ENCODE results near the gene KCNMB1. TPM values are rescaled to one million over a fixed set of nuclear protein-coding genes. Genes with fewer than 3 reads are reported as not detected.

The KCNMB1 gene
- total RNA-seq, 1 donor from 2014 or later, result not detected

GRCh38 chr5:170353961-170354360 lies 35.2 kb downstream of the KCNMB1 start:
- Mint-ChIP-seq H3K4me3 (no peak overlapping the region), H3K36me3 (no peaks in the 10 kb centered on the region), H3K27me3 (ENCODE audit: insufficient read depth, low read depth) (no peaks in the 10 kb centered on the region), H3K27ac (peak overlapping the region; percentile 9), H3K9me3 (peaks cover 2% of the 10 kb centered on the region), H3K4me1 (peaks cover 28% of the 10 kb centered on the region)
- no peak overlapping the region for H3K4me2 ChIP-seq
- H3K27ac ChIP-seq, result no peak overlapping the region
- H2AFZ ChIP-seq (replicated peaks), result no peak overlapping the region
- no peak overlapping the region for H3K4me3 ChIP-seq
- H3K27me3 ChIP-seq, result peaks cover 58% of the 10 kb centered on the region
- no peaks in the 10 kb centered on the region for H3K9me3 ChIP-seq (ENCODE audit: low read depth)
- no peaks in the 10 kb centered on the region for H4K20me1 ChIP-seq (ENCODE audit: low read depth)
- H3K79me2 ChIP-seq (ENCODE audit: low read depth), result no peaks in the 10 kb centered on the region
- no peak for DNase-seq (ENCODE audit: low spot score)
- TF ChIP-seq EZH2 (IDR thresholded peaks at IDR 0.05) (no peak), EZH2phosphoT487 (IDR thresholded peaks at IDR 0.05) (no peak)
- TF ChIP-seq, protein P1, sequence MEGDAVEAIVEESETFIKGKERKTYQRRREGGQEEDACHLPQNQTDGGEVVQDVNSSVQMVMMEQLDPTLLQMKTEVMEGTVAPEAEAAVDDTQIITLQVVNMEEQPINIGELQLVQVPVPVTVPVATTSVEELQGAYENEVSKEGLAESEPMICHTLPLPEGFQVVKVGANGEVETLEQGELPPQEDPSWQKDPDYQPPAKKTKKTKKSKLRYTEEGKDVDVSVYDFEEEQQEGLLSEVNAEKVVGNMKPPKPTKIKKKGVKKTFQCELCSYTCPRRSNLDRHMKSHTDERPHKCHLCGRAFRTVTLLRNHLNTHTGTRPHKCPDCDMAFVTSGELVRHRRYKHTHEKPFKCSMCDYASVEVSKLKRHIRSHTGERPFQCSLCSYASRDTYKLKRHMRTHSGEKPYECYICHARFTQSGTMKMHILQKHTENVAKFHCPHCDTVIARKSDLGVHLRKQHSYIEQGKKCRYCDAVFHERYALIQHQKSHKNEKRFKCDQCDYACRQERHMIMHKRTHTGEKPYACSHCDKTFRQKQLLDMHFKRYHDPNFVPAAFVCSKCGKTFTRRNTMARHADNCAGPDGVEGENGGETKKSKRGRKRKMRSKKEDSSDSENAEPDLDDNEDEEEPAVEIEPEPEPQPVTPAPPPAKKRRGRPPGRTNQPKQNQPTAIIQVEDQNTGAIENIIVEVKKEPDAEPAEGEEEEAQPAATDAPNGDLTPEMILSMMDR (IDR thresholded peaks at IDR 0.05), result no peak
- H3K9ac ChIP-seq, result no peak overlapping the region
- no peaks in the 10 kb centered on the region for H3K36me3 ChIP-seq
- H3F3A ChIP-seq (ENCODE audit: low read depth), result peaks cover 5% of the 10 kb centered on the region
- H3K4me1 ChIP-seq, result peaks cover 6% of the 10 kb centered on the region

DNA sequence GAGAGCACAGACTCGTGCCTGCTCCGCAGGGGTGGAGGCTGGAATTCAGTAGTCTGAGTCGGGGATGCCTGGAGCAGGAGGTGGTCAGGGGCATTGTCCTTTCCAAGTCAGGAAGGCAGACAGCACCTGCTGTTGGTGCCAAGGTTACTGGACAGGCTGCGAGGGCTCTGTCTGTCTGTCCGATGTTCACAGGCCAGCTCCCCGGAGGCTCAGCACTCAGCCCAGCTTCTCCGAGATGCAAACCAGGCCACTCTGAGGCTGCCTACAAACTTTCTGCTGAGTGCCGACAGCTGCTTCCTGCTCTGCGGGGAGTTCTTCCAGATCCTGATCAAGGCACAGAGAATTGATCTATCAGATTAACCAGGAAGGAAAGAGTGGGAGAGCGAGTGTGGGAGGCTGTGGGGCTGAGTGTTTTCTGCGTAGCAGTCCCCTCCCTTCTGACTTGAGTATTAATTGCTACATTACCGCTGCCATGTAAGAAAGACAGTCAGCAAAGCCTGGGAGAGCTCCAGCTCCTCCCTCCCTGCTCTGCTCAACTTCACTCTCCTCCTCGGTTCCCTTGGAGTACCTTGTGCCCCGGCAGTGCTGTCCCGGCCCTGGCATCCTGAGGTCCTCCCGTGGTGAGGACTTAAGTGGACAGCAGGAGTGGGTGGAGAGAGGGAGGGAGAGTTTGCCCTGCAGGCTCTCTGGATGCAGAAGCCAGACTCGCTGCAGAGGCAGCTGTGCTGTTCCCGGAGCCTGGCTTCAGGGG lies 36.0 kb downstream of the KCNMB1 start:
- H3K79me2 ChIP-seq (ENCODE audit: low read depth), result no peaks in the 10 kb centered on the region
- no peak overlapping the region for H3K4me3 Mint-ChIP-seq
- H3K4me1 ChIP-seq, result peaks cover 11% of the 10 kb centered on the region
- no peak overlapping the region for H3K27ac Mint-ChIP-seq
- TF ChIP-seq, protein P1 (IDR thresholded peaks at IDR 0.05), result no peak
- TF ChIP-seq EZH2 (IDR thresholded peaks at IDR 0.05) (no peak), EZH2phosphoT487 (IDR thresholded peaks at IDR 0.05) (no peak)
- DNase-seq (ENCODE audit: low spot score), result peak; percentile 48
- peaks cover 5% of the 10 kb centered on the region for H3F3A ChIP-seq (ENCODE audit: low read depth)
- no peak overlapping the region for H3K4me3 ChIP-seq
- peak overlapping the region; percentile 18 for H2AFZ ChIP-seq (replicated peaks)
- no peak overlapping the region for H3K9ac ChIP-seq
- H4K20me1 ChIP-seq (ENCODE audit: low read depth), result no peaks in the 10 kb centered on the region
- H3K27me3 ChIP-seq, result peaks cover 58% of the 10 kb centered on the region
- H3K4me1 Mint-ChIP-seq, result peaks cover 34% of the 10 kb centered on the region
- H3K4me2 ChIP-seq, result peak overlapping the region; percentile 64
- no peak overlapping the region for H3K27ac ChIP-seq
- H3K9me3 Mint-ChIP-seq, result peaks cover 2% of the 10 kb centered on the region
- no peaks in the 10 kb centered on the region for H3K36me3 ChIP-seq
- no peaks in the 10 kb centered on the region for H3K27me3 Mint-ChIP-seq (ENCODE audit: insufficient read depth, low read depth)
- H3K36me3 Mint-ChIP-seq, result no peaks in the 10 kb centered on the region
- no peaks in the 10 kb centered on the region for H3K9me3 ChIP-seq (ENCODE audit: low read depth)

GRCh38 chr5:170348137-170348633 lies 41.0 kb downstream of the KCNMB1 start:
- Histone ChIP-seq H3K79me2 (ENCODE audit: low read depth) (no peaks in the 10 kb centered on the region), H3F3A (ENCODE audit: low read depth) (peaks cover 2% of the 10 kb centered on the region), H3K4me1 (peaks cover 17% of the 10 kb centered on the region), H3K4me3 (no peak overlapping the region), H3K9me3 (ENCODE audit: low read depth) (no peaks in the 10 kb centered on the region), H4K20me1 (ENCODE audit: low read depth) (no peaks in the 10 kb centered on the region), H3K27ac (no peak overlapping the region), H3K9ac (no peak overlapping the region), H3K36me3 (no peaks in the 10 kb centered on the region), H2AFZ (replicated peaks) (no peak overlapping the region), H3K4me2 (no peak overlapping the region), H3K27me3 (peaks cover 25% of the 10 kb centered on the region)
- peak; percentile 17 for DNase-seq (ENCODE audit: low spot score)
- H3K9me3 Mint-ChIP-seq, result peaks cover 28% of the 10 kb centered on the region
- H3K36me3 Mint-ChIP-seq, result peaks cover 6% of the 10 kb centered on the region
- no peak for TF ChIP-seq EZH2phosphoT487 (IDR thresholded peaks at IDR 0.05)
- TF ChIP-seq EZH2 (IDR thresholded peaks at IDR 0.05), result no peak
- TF ChIP-seq, protein P1 (IDR thresholded peaks at IDR 0.05), result peak; percentile 46
- H3K4me1 Mint-ChIP-seq, result peaks cover 21% of the 10 kb centered on the region
- H3K4me3 Mint-ChIP-seq, result no peak overlapping the region
- peaks cover 7% of the 10 kb centered on the region for H3K27me3 Mint-ChIP-seq (ENCODE audit: insufficient read depth, low read depth)
- H3K27ac Mint-ChIP-seq, result no peak overlapping the region

Data from neural progenitor cell (in vitro differentiated cells).